GM21723 (cell line): ENCODE measurements around the gene EEF1AKMT4.

Experiments
- ATAC-seq: cut with Tn5 transposase; IDR thresholded peaks from one replicate; pipeline ENCODE4 v1.9.1; 2021; ENCODE audit warnings: mild to moderate bottlenecking, moderate library complexity; ENCODE audit not compliant: unreplicated experiment

The EEF1AKMT4 gene

DNA sequence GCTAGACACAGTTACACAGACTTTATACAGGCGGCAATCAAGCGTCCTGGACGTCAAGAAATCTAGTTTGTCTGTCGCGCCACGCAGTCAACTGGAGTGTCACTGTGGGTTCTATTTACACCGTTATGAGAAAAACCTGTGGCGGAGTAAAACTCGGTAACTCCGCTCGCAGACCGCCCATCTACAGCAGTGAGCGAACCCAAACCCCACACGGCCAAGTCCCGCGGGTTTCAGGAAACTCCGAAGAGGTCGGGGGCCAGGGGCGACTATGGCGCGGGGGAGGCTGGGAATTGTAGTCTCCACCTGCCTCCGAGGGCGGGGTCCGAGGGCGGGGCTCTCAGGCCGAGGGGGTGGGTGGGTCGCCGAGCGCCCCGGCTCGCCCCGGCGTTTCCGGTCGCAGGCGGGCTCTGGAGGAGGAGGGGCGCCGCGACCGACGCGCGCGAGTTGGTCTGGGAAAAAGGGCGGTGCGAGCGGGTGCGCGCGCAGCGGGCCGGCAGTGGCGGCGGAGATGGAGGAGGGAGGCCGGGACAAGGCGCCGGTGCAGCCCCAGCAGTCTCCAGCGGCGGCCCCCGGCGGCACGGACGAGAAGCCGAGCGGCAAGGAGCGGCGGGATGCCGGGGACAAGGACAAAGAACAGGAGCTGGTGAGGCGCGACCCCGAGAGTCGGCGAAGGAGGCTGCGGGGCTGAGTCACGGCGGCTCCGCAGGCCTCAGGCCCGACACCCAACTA is 49.5 kb downstream of the EEF1AKMT4 start, which contains the start of gene PSMD2:
Gene PSMD2, plus strand, starts transcription at position 483 of the 729 bp plus-strand sequence. Its CDS starts 26 bp downstream, at position 509.
- ATAC-seq, result peak; percentile 95

DNA sequence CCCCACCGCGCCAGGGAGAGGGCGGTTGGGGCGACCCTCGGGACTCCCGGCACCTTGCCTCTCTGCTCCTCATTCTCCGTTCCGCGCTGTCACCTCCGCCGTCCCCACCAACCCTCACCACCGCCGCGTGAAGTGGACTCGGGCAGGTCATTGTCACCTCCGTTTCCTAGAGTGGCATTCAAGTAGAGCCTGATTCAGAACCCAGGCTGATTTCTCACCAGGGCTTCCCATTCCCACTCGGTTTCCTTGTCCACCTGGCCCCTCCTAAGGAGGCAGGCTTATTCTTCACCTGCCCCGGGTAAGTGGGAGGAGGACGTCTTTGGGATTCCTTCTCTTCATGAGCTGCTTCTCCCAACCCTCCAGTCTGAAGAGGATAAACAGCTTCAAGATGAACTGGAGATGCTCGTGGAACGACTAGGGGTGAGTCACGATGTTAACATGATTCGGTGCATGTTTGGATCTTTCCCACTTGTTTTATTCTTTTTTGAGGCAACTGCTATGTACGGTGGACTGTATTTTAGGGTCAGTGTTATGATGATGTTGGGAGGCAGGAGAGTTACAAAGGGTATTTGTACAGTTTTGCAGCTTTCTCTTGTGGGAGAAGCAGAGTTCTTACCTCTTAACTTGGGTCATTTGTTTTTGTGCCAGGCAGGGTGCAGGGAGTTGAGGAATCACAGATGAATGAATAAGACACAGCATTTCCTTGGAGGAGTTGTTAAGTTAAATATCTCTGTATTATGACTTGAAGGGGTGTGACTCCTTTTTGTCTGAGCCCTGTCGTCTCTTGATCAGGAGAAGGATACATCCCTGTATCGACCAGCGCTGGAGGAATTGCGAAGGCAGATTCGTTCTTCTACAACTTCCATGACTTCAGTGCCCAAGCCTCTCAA is 50.3 kb downstream of the EEF1AKMT4 start:
- ATAC-seq, result no peak

DNA sequence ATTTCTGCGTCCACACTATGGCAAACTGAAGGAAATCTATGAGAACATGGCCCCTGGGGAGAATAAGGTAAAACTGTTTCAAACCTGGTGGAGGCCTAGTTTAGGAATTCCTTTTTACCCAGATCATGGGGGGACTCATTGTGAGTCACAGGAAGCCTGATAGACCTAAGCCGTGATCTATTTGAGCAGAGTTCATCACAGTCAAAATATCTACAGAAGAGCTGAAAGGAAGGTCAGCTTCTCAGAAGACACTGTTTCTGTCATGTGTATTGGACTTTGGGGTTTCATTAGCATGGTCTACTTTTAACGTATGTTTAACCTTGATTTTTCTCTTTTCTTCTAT is 50.9 kb downstream of the EEF1AKMT4 start:
- no peak for ATAC-seq

DNA sequence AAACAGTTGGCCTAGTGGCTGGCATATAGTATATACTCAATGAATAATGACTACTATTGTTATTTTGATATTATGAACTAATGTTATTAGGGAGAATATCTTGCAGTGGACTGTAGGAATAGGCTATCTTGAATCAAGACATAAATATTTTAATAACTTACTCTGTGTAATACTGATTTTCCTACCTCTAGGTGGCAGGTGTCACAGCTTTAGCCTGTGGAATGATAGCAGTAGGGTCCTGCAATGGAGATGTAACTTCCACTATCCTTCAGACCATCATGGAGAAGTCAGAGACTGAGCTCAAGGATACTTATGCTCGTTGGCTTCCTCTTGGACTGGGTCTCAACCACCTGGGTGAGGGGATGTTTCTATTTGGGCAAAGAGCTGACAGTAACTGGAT is 56.1 kb downstream of the EEF1AKMT4 start:
- ATAC-seq, result no peak

DNA sequence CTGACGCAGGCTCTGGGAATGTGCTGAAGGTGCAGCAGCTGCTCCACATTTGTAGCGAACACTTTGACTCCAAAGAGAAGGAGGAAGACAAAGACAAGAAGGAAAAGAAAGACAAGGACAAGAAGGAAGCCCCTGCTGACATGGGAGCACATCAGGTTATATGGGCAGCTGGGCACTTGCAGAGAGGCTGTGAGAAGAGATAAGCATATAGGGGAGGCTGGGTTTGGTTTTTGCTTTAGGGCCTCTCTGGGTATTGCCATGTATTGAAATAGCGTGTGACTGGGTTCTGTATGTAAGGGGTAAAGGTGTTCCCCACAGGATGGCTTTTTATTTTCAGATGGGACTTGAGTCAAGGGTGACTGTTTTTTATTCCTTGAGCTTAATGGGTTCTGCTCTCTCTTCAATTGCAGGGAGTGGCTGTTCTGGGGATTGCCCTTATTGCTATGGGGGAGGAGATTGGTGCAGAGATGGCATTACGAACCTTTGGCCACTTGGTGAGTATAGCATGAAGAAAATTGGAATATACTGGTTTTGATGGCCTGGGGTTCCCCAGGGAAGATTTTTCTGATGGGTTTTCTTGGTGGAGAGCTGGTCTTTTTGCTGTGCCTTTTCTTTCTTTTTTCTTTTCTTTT is 57.0 kb downstream of the EEF1AKMT4 start:
- no peak for ATAC-seq

DNA sequence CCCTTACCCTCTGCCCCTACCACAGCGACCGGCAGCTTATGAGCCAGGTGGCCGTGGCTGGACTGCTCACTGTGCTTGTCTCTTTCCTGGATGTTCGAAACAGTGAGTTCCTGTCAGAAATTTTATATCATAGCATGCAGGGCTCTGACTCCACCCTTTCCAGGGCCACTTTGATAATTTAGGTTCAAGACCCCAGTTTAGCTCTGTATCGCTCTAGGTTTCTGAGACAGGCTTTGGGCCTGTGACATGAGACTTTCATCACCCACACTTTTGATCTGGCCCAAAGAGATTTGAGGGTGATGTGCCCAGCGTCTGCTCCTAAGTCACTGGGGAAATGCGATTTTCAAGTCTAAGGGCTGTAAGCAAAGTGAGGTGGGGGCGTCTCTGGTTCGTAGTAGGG is 58.4 kb downstream of the EEF1AKMT4 start:
- ATAC-seq, result no peak
